T-helper 9 cell (primary cell): ENCODE data around the gene SLC2A4RG.

Experiments used
- DNase-seq: peaks from one replicate; pipeline ENCODE4 v3.0.0-alpha.2; 2020

The SLC2A4RG gene

GRCh38 chr20:63699466-63700198 lies 39.9 kb upstream of the SLC2A4RG start:
- DNase-seq, result no peak

- DNase-seq, result no peak
Measured at GRCh38 chr20:63700199-63701050, 39.2 kb upstream of the SLC2A4RG start.

GRCh38 chr20:63701051-63701328 lies 38.6 kb upstream of the SLC2A4RG start:
- no peak for DNase-seq

- no peak for DNase-seq
Measured at GRCh38 chr20:63701329-63702035, 38.1 kb upstream of the SLC2A4RG start.

GRCh38 chr20:63702036-63702665 lies 37.4 kb upstream of the SLC2A4RG start:
- DNase-seq, result no peak

- DNase-seq, result no peak
Measured at GRCh38 chr20:63702751-63703470, 36.7 kb upstream of the SLC2A4RG start.

- DNase-seq, result no peak
Measured at GRCh38 chr20:63703471-63703975, 36.1 kb upstream of the SLC2A4RG start.

GRCh38 chr20:63703976-63704748 lies 35.4 kb upstream of the SLC2A4RG start:
- no peak for DNase-seq

GRCh38 chr20:63704749-63705117 lies 34.8 kb upstream of the SLC2A4RG start:
- DNase-seq, result no peak

- no peak for DNase-seq
Measured at GRCh38 chr20:63705232-63706026, 34.1 kb upstream of the SLC2A4RG start.

GRCh38 chr20:63706027-63706695 lies 33.4 kb upstream of the SLC2A4RG start:
- no peak for DNase-seq

GRCh38 chr20:63706852-63707557 lies 32.6 kb upstream of the SLC2A4RG start:
- DNase-seq, result peak; percentile 52

GRCh38 chr20:63707558-63708300 lies 31.8 kb upstream of the SLC2A4RG start, which contains the start of the genes ARFRP1 and ZGPAT:
TSS of gene ARFRP1 (minus strand) at chr20:63707976. CDS start at chr20:63707091, 885 bp downstream.
TSS of gene ZGPAT (plus strand) at chr20:63708039. CDS start at chr20:63708581, 542 bp downstream.
- DNase-seq, result peak; percentile 80

GRCh38 chr20:63708301-63709148 lies 31.1 kb upstream of the SLC2A4RG start:
- no peak for DNase-seq

- no peak for DNase-seq
Measured at GRCh38 chr20:63709149-63709527, 30.4 kb upstream of the SLC2A4RG start.

GRCh38 chr20:63711085-63711645 lies 28.4 kb upstream of the SLC2A4RG start:
- DNase-seq, result no peak

GRCh38 chr20:63712191-63712590 lies 27.4 kb upstream of the SLC2A4RG start:
- DNase-seq, result no peak
